ENCODE data around the gene ADAM19.
A peak's percentile ranks its signal among the peaks of the same experiment; 100 is the strongest.

Gene ADAM19

DNA sequence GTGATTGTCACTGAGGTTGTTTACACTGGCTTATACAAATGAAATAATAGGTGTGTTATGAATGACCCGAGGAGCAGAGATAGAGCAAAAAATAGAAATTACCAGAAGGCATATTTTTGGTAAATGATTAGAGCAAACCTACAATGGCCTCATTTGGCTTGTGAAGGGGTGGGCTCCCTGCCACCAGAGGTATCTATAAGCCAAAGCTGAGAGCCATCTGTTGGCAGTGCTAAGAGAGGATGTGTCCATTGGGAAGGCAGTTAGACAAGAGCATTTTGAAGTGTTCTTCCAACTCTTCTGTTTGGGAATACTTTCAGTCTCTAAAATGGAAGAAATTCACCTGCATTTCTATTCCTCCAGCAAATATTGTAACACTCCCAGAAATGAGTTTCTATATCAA, 104.9 kb downstream of the ADAM19 start:
- CTCF ChIA-PET = interaction anchor here (0.9 to 1.5 kb wide), 3 partner anchors 16 to 38 kb away, joined by 3 to 5 read pairs (median 4); no protein-coding TSS in a partner anchor
- no peak for DNase-seq (ENCODE audit: extremely low spot score)
- no peak for TF ChIP-seq L3MBTL2 (conservative IDR thresholded peaks at IDR 0.05)
- TF ChIP-seq NFRKB (IDR thresholded peaks at IDR 0.05) = no peak
- TF ChIP-seq ARNT (IDR thresholded peaks at IDR 0.05) = no peak
- TF ChIP-seq LEF1 (IDR thresholded peaks at IDR 0.05; ENCODE audit: borderline replicate concordance) = no peak
- no peak for TF ChIP-seq BHLHE40 (IDR thresholded peaks at IDR 0.05; ENCODE audit: borderline replicate concordance)
- TF ChIP-seq TARDBP (IDR thresholded peaks at IDR 0.05) = no peak
- no peak for TF ChIP-seq FOXA1 (IDR thresholded peaks at IDR 0.05)
- TF ChIP-seq CTBP1 (IDR thresholded peaks at IDR 0.05; ENCODE audit: borderline replicate concordance) = no peak
- TF ChIP-seq HDGF (IDR thresholded peaks at IDR 0.05; ENCODE audit: borderline replicate concordance) = no peak
- TF ChIP-seq SP1 (IDR thresholded peaks at IDR 0.05) = no peak
- no peak for TF ChIP-seq FOXK2 (IDR thresholded peaks at IDR 0.05)
- POLR2A ChIA-PET = no interaction called here

DNA sequence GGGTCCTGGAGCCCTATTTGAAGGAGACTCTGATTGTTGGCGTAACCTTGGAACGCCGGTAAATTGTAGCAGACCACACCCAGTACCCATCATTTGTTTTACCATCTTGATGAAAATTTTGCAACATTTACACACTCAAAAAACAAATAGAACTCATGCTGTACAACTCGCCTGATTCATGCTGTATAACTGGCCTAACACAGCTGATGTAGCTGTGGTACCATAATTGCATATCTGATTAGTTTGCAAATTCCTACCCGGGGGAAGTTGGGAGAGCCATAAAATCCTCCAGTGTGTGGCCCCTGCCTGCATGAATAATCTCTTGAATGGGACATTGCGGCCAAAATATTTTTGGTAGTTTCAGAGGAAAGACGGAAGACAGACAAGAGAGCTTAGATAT, 105.9 kb downstream of the ADAM19 start:
- CTCF ChIA-PET = interaction anchor here (0.9 to 2.2 kb wide), 3 partner anchors 37 to 126 kb away, joined by 3 to 5 read pairs (median 4); no protein-coding TSS in a partner anchor
- TF ChIP-seq HDGF (IDR thresholded peaks at IDR 0.05; ENCODE audit: borderline replicate concordance) (no peak), ARNT (IDR thresholded peaks at IDR 0.05) (no peak), LEF1 (IDR thresholded peaks at IDR 0.05; ENCODE audit: borderline replicate concordance) (no peak), ELF4 (IDR thresholded peaks at IDR 0.05) (no peak), FOXK2 (IDR thresholded peaks at IDR 0.05) (no peak), L3MBTL2 (conservative IDR thresholded peaks at IDR 0.05) (no peak), FOXA1 (IDR thresholded peaks at IDR 0.05) (no peak), ZNF384 (IDR thresholded peaks at IDR 0.05) (no peak), TARDBP (IDR thresholded peaks at IDR 0.05) (no peak), CTBP1 (IDR thresholded peaks at IDR 0.05; ENCODE audit: borderline replicate concordance) (no peak), FOXM1 (IDR thresholded peaks at IDR 0.05; ENCODE audit: borderline replicate concordance) (no peak), NFRKB (IDR thresholded peaks at IDR 0.05) (no peak), SUZ12 (IDR thresholded peaks at IDR 0.05) (no peak), SP1 (IDR thresholded peaks at IDR 0.05) (no peak), BHLHE40 (IDR thresholded peaks at IDR 0.05; ENCODE audit: borderline replicate concordance) (no peak)
- TF ChIP-seq, protein P1, sequence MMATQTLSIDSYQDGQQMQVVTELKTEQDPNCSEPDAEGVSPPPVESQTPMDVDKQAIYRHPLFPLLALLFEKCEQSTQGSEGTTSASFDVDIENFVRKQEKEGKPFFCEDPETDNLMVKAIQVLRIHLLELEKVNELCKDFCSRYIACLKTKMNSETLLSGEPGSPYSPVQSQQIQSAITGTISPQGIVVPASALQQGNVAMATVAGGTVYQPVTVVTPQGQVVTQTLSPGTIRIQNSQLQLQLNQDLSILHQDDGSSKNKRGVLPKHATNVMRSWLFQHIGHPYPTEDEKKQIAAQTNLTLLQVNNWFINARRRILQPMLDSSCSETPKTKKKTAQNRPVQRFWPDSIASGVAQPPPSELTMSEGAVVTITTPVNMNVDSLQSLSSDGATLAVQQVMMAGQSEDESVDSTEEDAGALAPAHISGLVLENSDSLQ (IDR thresholded peaks at IDR 0.05) = no peak
- POLR2A ChIA-PET = no interaction called here
- no peak for DNase-seq (ENCODE audit: extremely low spot score)

DNA sequence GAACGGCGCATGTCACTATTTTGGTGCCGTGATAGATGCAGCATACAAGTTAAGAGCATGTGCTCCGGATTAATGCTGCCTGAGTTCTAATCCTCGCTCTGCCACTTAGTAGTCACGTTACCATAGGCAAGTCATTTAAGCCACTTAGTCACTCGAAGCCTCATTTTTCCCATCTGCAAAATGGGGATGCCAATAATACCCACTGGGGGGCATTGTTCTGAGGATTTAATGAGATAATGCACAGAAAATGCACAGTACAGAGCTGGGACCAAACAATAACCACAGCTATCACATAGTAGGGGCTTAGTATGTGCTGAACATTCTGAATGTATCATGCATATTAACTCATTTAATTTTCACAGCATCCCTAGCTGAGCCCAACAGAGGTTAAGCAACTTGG, 106.5 kb downstream of the ADAM19 start:
- ChIA-PET CTCF (interaction anchor here (1.1 to 2.2 kb wide), 2 partner anchors 13 to 126 kb away, joined by 3 to 5 read pairs; no protein-coding TSS in a partner anchor), POLR2A (no interaction called here)

DNA sequence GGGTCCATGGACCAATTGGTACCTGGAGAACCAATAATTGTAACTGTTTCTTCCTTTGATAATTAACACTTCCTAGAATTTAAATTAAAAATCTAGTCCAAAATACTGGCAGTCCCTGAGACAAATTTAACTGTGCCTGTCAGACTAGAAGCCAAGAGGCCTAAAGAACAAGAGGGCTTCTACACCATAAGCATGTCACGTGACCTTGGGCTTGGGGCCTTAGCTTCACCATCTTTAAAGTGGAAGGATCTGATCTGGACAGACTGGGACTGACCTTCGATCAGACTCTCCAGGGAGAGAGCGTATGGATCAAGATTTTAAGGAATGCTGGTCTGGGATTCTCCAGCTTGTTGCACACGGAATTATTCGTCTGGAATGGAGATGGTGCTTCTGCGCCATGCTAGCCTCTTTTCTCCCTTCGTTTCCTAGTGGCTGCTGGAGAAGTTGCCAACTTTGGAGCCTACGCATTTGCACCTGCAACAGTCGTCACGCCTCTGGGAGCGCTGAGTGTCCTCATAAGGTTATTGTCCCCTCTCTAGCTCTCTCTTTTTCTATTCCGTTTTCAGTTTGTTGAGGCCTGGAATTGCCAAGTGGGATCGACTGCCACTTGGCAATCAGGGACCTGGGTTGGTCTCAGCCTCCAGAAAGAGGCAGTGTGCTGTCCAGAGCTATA, 107.1 kb downstream of the ADAM19 start:
- TF ChIP-seq FOXK2 (IDR thresholded peaks at IDR 0.05) (no peak), SP1 (IDR thresholded peaks at IDR 0.05) (no peak), ELF4 (IDR thresholded peaks at IDR 0.05) (no peak), NFRKB (IDR thresholded peaks at IDR 0.05) (no peak), FOXA1 (IDR thresholded peaks at IDR 0.05) (no peak), ARNT (IDR thresholded peaks at IDR 0.05) (no peak), CTBP1 (IDR thresholded peaks at IDR 0.05; ENCODE audit: borderline replicate concordance) (no peak), TARDBP (IDR thresholded peaks at IDR 0.05) (no peak), SUZ12 (IDR thresholded peaks at IDR 0.05) (no peak), L3MBTL2 (conservative IDR thresholded peaks at IDR 0.05) (no peak), LEF1 (IDR thresholded peaks at IDR 0.05; ENCODE audit: borderline replicate concordance) (no peak), HDGF (IDR thresholded peaks at IDR 0.05; ENCODE audit: borderline replicate concordance) (no peak), ZNF384 (IDR thresholded peaks at IDR 0.05) (no peak), FOXM1 (IDR thresholded peaks at IDR 0.05; ENCODE audit: borderline replicate concordance) (no peak), BHLHE40 (IDR thresholded peaks at IDR 0.05; ENCODE audit: borderline replicate concordance) (no peak)
- TF ChIP-seq, protein P1 (IDR thresholded peaks at IDR 0.05) = no peak
- ChIA-PET POLR2A (no interaction called here), CTCF (interaction anchor here (1.1 to 2.2 kb wide), 2 partner anchors 12 to 125 kb away, joined by 3 to 5 read pairs; no protein-coding TSS in a partner anchor)
- no peak for DNase-seq (ENCODE audit: extremely low spot score)

More for the DNA sequence above, 106.5 kb downstream of the ADAM19 start:
- no peak for DNase-seq (ENCODE audit: extremely low spot score)
- TF ChIP-seq ZNF384 (IDR thresholded peaks at IDR 0.05) (no peak), BHLHE40 (IDR thresholded peaks at IDR 0.05; ENCODE audit: borderline replicate concordance) (no peak), LEF1 (IDR thresholded peaks at IDR 0.05; ENCODE audit: borderline replicate concordance) (no peak), CTBP1 (IDR thresholded peaks at IDR 0.05; ENCODE audit: borderline replicate concordance) (no peak), NFRKB (IDR thresholded peaks at IDR 0.05) (no peak), ARNT (IDR thresholded peaks at IDR 0.05) (no peak), TARDBP (IDR thresholded peaks at IDR 0.05) (no peak)

DNA sequence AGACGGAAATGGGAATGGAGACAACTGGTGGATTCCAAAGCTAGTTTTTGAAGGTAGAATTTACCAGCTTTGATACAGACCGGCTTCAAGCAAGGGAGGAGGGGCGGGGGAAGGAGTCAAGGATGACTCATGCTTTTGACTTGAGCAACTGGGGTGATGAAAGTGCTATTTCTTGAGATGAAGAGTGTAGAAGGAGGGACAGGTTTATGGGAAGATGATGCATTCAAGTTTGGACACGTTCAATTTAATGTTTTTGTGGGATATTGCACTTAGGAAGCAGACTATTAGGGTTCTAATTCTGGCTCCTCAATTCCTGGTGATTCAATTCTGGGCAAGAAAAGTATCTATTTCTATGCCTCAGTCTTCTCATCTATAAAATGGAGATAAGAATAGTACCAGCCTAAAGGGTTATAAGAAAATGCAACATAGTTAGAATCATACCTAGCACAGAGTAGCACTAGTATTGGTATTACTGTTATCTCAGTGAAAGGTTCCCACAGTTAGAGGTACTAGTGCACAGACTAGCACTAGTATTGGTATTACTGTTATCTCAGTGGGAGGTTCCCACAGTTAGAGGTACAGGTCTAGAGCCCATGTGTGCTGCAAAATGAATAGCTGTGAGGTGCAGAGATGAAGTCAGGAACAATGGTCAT, 110.9 kb downstream of the ADAM19 start:
- no peak for DNase-seq (ENCODE audit: extremely low spot score)
- ChIA-PET POLR2A (no interaction called here), CTCF (no interaction called here)
- TF ChIP-seq, protein P1 (IDR thresholded peaks at IDR 0.05) = peak; percentile 12; the same call in 1 of the 2 replicates
- no peak for TF ChIP-seq FOXK2 (IDR thresholded peaks at IDR 0.05)
